K562 (cell line): ENCODE data around the gene PRR16.

Experiments
- CREB1 ChIP-seq, 2 experiments: sonication (generic) in 1 of 2; formaldehyde crosslinking in 1 of 2; IDR thresholded peaks; 2 replicates each; pipeline versions ENCODE4 v1.6.1 to v1.8.0; 2012 to 2022; ENCODE audit warnings: inconsistent platforms in 1 of 2, mild to moderate bottlenecking in 1 of 2, missing genetic modification reagents in 1 of 2, moderate library complexity in 1 of 2
- NFIC ChIP-seq: fragments of 450-650 bp; IDR thresholded peaks from 2 replicates; pipeline ENCODE4 v1.6.1; 2017; ENCODE audit warnings: mild to moderate bottlenecking, inconsistent platforms
- TAF1 ChIP-seq: IDR thresholded peaks from 2 replicates; pipeline ENCODE4 v1.6.1; 2011; ENCODE audit warnings: mild to moderate bottlenecking, low read length, moderate library complexity; ENCODE audit not compliant: insufficient read depth, control insufficient read depth, severe bottlenecking; ENCODE audit errors: extremely low read depth

- TF ChIP-seq TAF1, result no peak
- no peak for TF ChIP-seq CREB1 (IDR thresholded peaks at IDR 0.05)
- no peak for TF ChIP-seq CREB1 (CRISPR knock-in tag; IDR thresholded peaks at IDR 0.05)
- no peak for TF ChIP-seq NFIC
These were observed 269.9 kb downstream of the PRR16 start for GRCh38 chr5:120734033-120734432.
